Transverse colon (tissue), 4 donors: ENCODE results near the gene DCUN1D4. TPM values are rescaled to one million over a fixed set of nuclear protein-coding genes. Genes with fewer than 3 reads are reported as not detected.
"Not testable (repeated sequence)": the region's sequence is repeated elsewhere in the genome, so short reads cannot be mapped to it uniquely, and the experiment has no call there.

Experiments used
- DNase-seq: peaks from one replicate; pipeline ENCODE4 v3.0.0-alpha.2; 2019
- H3K27ac ChIP-seq, 4 donors: fragments of 200-600 bp; sonication (generic); 2 replicates each; pipeline ENCODE4 v1.5.1; 2016 to 2018; ENCODE audit warnings: inconsistent platforms in 4 of 4
- H3K27me3 ChIP-seq: fragments of 200-600 bp; sonication (generic); 2 replicates; pipeline ENCODE4 v1.5.1; 2017; ENCODE audit warnings: inconsistent platforms
- H3K36me3 ChIP-seq, 4 donors: fragments of 200-600 bp; sonication (generic); 2 replicates each; pipeline ENCODE4 v1.5.1; 2017 to 2019; ENCODE audit warnings: inconsistent platforms in 4 of 4
- H3K4me1 ChIP-seq, 4 donors: fragments of 200-600 bp; sonication (generic); 2 replicates each; pipeline ENCODE4 v1.5.1; 2017 to 2020; ENCODE audit warnings: inconsistent platforms in 4 of 4
- H3K4me3 ChIP-seq, 4 donors: fragments of 200-600 bp; sonication (generic); 1 replicate in 1 of 4; 2 replicates in 3 of 4; pipeline versions ENCODE4 v1.5.1 to v1.6.1; 2017 to 2019; ENCODE audit warnings: inconsistent platforms in 4 of 4
- H3K9me3 ChIP-seq, 2 donors: fragments of 200-600 bp; sonication (generic); 2 replicates each; pipeline ENCODE4 v1.5.1; 2017 to 2019; ENCODE audit warnings: inconsistent platforms in 2 of 2
- EP300 ChIP-seq: sonication (generic); formaldehyde crosslinking; IDR thresholded peaks from one replicate; pipeline ENCODE4 v1.6.1; 2017; ENCODE audit warnings: antibody characterized with exemption, low read depth
- POLR2A ChIP-seq: fragments of 450-650 bp; IDR thresholded peaks from one replicate; pipeline ENCODE4 v1.6.1; 2016; ENCODE audit warnings: antibody characterized with exemption, mild to moderate bottlenecking, moderate library complexity
- POLR2AphosphoS5 ChIP-seq, 3 donors: sonication (generic); formaldehyde crosslinking; IDR thresholded peaks; one replicate each; pipeline ENCODE4 v1.6.1; 2016; ENCODE audit warnings: antibody characterized with exemption in 3 of 3
- WGBS, 2 donors: methylation state at CpG; one replicate each; pipeline ENCODE4 v1.1.5; 2018; ENCODE audit warnings: low coverage in 1 of 2; 5-methylcytosine and 5-hydroxymethylcytosine counted together
- in situ Hi-C, 4 donors: fragments of 200-750 bp; cut with MboI; loops; one replicate each; pipeline versions ENCODE4 v1.15.0 to v1.15.1; 2017; ENCODE audit warnings: low sequenced_read_pairs in 3 of 4, low pct_ligation_motif_present in 1 of 4, low pct_unique_long_range_greater_than_20kb in 1 of 4
- intact Hi-C: fragments of 100-400 bp; cut with DNase I; formaldehyde crosslinking; loops from one replicate; pipeline ENCODE4 v1.15.1; 2023; ENCODE audit warnings: low total_unique reads
- total RNA-seq, 4 donors: library from RNA; depleted of rRNA; stranded (reverse); fragments of >200 nt; gene quantifications; one replicate each; pipeline ENCODE4 v1.1.0, GENCODE V29; 2016
- TF ChIP-seq, protein P1 (sequence below), 5 experiments: fragments of 200-600 bp in 3 of 5; fragments of 450-650 bp in 2 of 5; sonication (generic) in 3 of 5; IDR thresholded peaks; 1 replicate in 2 of 5; 2 replicates in 3 of 5; pipeline ENCODE4 v1.5.1; 2016 to 2017; ENCODE audit warnings: antibody characterized with exemption in 5 of 5, inconsistent platforms in 3 of 5, mild to moderate bottlenecking in 2 of 5, moderate library complexity in 1 of 5

The DCUN1D4 gene
- total RNA-seq, 4 donors from 2014 or later: 25.1 to 66.4 (median 40.9) TPM

DNA sequence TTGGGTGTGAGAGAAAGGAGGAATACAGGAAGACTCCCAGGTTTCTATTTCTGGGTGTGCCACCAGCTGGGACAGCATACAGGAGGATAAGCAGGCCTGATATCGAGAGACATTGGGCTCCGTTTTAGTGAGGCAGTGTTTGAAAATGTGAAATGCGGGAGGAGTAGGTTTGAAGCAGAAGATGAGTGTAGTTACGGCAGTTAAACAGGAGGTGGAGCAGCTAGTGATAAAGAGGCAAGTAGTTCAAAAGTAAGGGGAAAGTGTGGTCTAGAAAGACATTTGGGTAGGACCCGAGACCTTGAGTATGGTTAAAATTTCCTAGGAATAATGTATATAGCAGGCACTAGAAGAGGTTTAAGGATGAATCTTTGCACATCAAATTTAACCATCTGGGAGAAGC is 42.4 kb downstream of the DCUN1D4 start:
- Histone ChIP-seq H3K4me3 (no peak overlapping the region), H3K4me1 (no peaks in the 10 kb centered on the region), H3K27me3 (no peaks in the 10 kb centered on the region), H3K27ac (no peak overlapping the region), H3K9me3 (no peaks in the 10 kb centered on the region), H3K36me3 (peaks cover 0 to 19% (median 3%) of the 10 kb centered on the region in 4 donors)
- in situ Hi-C loops (no loop called here), intact Hi-C loops (no loop called here)
- no peak for TF ChIP-seq POLR2AphosphoS5 (IDR thresholded peaks at IDR 0.05)
- no peak for TF ChIP-seq EP300
- TF ChIP-seq, protein P1, sequence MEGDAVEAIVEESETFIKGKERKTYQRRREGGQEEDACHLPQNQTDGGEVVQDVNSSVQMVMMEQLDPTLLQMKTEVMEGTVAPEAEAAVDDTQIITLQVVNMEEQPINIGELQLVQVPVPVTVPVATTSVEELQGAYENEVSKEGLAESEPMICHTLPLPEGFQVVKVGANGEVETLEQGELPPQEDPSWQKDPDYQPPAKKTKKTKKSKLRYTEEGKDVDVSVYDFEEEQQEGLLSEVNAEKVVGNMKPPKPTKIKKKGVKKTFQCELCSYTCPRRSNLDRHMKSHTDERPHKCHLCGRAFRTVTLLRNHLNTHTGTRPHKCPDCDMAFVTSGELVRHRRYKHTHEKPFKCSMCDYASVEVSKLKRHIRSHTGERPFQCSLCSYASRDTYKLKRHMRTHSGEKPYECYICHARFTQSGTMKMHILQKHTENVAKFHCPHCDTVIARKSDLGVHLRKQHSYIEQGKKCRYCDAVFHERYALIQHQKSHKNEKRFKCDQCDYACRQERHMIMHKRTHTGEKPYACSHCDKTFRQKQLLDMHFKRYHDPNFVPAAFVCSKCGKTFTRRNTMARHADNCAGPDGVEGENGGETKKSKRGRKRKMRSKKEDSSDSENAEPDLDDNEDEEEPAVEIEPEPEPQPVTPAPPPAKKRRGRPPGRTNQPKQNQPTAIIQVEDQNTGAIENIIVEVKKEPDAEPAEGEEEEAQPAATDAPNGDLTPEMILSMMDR (IDR thresholded peaks at IDR 0.05): peak in 4 of 5 experiments; percentile 30 to 62 (median 40)
- TF ChIP-seq POLR2A: no peak
- WGBS, 2 donors: 73 to 81% methylated on average over 5 of the region's 5 CpGs
- DNase-seq: no peak

DNA sequence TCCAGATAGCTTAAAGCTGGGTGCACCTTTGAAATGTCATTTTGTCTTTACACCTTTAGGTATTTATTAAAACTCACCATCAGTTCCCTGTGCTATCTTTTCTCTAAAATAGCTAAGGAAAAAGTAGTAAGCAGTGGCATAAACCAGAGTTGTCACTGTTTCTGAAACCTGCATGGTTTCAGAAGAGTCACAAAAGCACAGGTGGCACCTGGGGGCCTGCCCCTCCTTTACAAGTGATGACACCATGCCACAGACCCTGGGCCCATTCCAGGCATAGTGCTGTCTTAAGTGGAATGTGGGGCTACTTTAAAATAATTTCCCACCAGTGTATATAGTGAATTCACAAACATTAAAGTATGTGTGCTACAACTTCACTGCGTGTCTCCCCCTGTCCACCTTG is 47.8 kb downstream of the DCUN1D4 start:
- H3K27me3 ChIP-seq: no peaks in the 10 kb centered on the region
- in situ Hi-C loops: loop anchor here in 2 of 4 donors (10.0 kb wide), 1 partner anchor 134 kb away; the partner anchor contains the start of gene LRRC66 (in 2 of the 2)
- WGBS, 2 donors: 94% methylated on average over 1 of the region's 1 CpG; no CpG with 5 or more reads in 1 of the 2 donors

DNA sequence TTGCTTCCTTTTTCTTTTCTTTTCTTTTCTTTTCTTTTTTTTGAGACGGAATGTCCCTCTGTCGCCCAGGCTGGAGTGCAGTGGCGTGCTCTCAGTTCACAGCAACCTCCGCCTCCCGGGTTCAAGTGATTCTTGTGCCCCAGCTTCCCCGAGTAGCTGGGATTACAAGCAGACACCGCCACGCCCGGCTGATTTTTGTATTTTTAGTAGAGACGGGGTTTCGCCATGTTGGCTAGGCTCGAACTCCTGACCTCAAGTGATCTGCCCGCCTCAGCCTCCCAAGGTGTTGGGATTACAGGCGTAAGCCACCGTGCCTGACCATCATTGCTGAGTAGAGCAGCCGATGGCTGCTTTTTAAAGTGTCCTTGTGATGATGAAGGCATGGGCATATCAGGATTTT is 50.4 kb downstream of the DCUN1D4 start:
- H3K9me3 ChIP-seq: not testable (repeated sequence)
- 94% methylated on average over 16 of the region's 16 CpGs; no CpG with 5 or more reads in 1 of the 2 donors for WGBS, 2 donors

More for the DNA sequence above, 47.8 kb downstream of the DCUN1D4 start:
- H3K27ac ChIP-seq: no peak overlapping the region
- H3K9me3 ChIP-seq: no peaks in the 10 kb centered on the region
- intact Hi-C loops: loop anchor here (10.0 kb wide), 1 partner anchor 134 kb away; the partner anchor contains the start of gene LRRC66
- peaks cover 0 to 2% (median under 1%) of the 10 kb centered on the region in 4 donors for H3K4me1 ChIP-seq
- no peak for DNase-seq
- H3K36me3 ChIP-seq: peaks cover 0 to 36% (median 2%) of the 10 kb centered on the region in 4 donors
- no peak overlapping the region for H3K4me3 ChIP-seq
- no peak for TF ChIP-seq EP300

DNA sequence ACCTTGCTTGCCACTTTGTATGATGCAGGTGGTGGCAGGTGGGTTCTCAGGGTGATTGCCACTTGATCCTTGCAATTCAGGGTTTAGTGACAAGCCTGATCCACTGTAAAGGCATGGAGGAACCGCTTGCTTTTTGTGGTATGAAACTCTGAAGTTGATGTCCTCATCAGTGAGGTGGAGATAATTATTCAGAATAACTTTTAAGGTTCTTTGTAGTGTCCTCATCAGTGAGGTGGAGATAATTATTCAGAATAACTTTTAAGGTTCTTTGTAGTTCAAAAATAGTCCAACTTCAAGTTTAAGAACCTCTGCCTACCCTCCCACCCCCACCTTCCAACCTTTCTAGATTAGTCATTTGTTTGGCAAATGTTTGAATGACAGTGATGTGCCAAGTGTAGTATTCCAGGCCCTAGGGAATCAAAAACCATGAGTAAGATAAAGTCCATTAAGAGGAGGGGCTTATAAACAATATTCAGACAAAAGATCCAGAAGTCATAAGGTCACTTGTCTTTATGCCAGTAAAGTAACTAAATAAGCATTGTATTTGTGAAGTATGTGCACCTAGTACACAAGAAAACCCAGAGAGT is 51.2 kb downstream of the DCUN1D4 start:
- H3K27ac ChIP-seq: no peak overlapping the region
- no peak for TF ChIP-seq POLR2A
- H3K4me3 ChIP-seq: no peak overlapping the region
- H3K4me1 ChIP-seq: peaks cover 0 to 10% (median 4%) of the 10 kb centered on the region in 4 donors
- H3K9me3 ChIP-seq: no peaks in the 10 kb centered on the region
- intact Hi-C loops: loop anchor here (10.0 kb wide), 1 partner anchor 131 kb away; the partner anchor contains the start of gene LRRC66
- peaks cover 0 to 22% (median 4%) of the 10 kb centered on the region in 4 donors for H3K36me3 ChIP-seq
- in situ Hi-C loops: loop anchor here in 2 of 4 donors (10.0 kb wide), 1 partner anchor 131 kb away; the partner anchor contains the start of gene LRRC66 (in 2 of the 2)
- H3K27me3 ChIP-seq: no peaks in the 10 kb centered on the region
- DNase-seq: no peak
- WGBS, 2 donors: 96% methylated on average over 1 of the region's 1 CpG; no CpG with 5 or more reads in 1 of the 2 donors

More for the DNA sequence above, 50.4 kb downstream of the DCUN1D4 start:
- not testable (repeated sequence) for H3K4me1 ChIP-seq, DNase-seq, H3K27ac ChIP-seq, H3K27me3 ChIP-seq, H3K4me3 ChIP-seq
- intact Hi-C loops: loop anchor here (10.0 kb wide), 1 partner anchor 131 kb away; the partner anchor contains the start of gene LRRC66
- in situ Hi-C loops: loop anchor here in 2 of 4 donors (10.0 kb wide), 1 partner anchor 131 kb away; the partner anchor contains the start of gene LRRC66 (in 2 of the 2)
- peaks cover 0 to 22% (median 4%) of the 10 kb centered on the region in 4 donors for H3K36me3 ChIP-seq

DNA sequence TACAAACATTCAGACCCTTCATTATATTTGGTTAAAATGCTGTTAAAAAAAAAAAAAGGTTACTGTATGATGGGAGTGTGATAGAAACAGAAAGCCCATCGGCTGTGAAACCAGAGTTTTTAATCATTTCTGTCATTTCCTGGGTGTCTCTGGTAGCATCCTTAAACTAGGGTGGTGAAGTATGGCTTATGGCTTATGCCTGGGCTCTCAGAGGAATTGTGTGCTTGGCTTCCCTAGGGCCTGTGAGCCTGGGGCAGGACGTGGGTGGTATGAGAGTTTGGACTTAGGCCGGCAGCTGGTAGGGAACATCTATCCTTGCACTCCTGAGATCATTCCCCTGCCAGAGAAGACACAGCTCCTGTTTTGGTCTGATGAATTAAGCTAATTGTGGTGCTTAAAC is 52.2 kb downstream of the DCUN1D4 start:
- in situ Hi-C loops (loop anchor here in 2 of 4 donors (10.0 kb wide), 1 partner anchor 130 kb away; the partner anchor contains the start of gene LRRC66 (in 2 of the 2)), intact Hi-C loops (loop anchor here (10.0 kb wide), 1 partner anchor 130 kb away; the partner anchor contains the start of gene LRRC66)
- no peaks in the 10 kb centered on the region for H3K27me3 ChIP-seq
- 75 to 79% methylated on average over 3 of the region's 3 CpGs for WGBS, 2 donors
- TF ChIP-seq EP300: no peak
- TF ChIP-seq POLR2AphosphoS5 (IDR thresholded peaks at IDR 0.05): no peak
- TF ChIP-seq, protein P1 (IDR thresholded peaks at IDR 0.05): no peak
- no peak for TF ChIP-seq POLR2A
- H3K9me3 ChIP-seq: no peaks in the 10 kb centered on the region
- peaks cover 0 to 19% (median 4%) of the 10 kb centered on the region in 4 donors for H3K36me3 ChIP-seq
- peak overlapping the region in 1 of 4 donors; percentile 45 for H3K27ac ChIP-seq
- no peak for DNase-seq
- H3K4me1 ChIP-seq: peaks cover 0 to 10% (median 4%) of the 10 kb centered on the region in 4 donors
- no peak overlapping the region for H3K4me3 ChIP-seq
